Sigmoid colon (tissue), 7 donors: ENCODE data around the gene RBBP9. TPM values are rescaled to one million over a fixed set of nuclear protein-coding genes. Genes with fewer than 3 reads are reported as not detected.
A peak's percentile ranks its signal among the peaks of the same experiment; 100 is the strongest.

Experiments
- DNase-seq: peaks from one replicate; pipeline ENCODE4 v3.0.0-alpha.2; 2019
- H3K27ac ChIP-seq, 4 donors: fragments of 200-600 bp; sonication (generic); one replicate each; pipeline ENCODE4 v1.5.1; 2016 to 2019; ENCODE audit warnings: mild to moderate bottlenecking in 1 of 4
- H3K27me3 ChIP-seq, 3 donors: fragments of 200-600 bp; sonication (generic); one replicate each; pipeline ENCODE4 v1.5.1; 2019; ENCODE audit warnings: mild to moderate bottlenecking in 1 of 3
- H3K36me3 ChIP-seq, 4 donors: fragments of 200-600 bp; sonication (generic); one replicate each; pipeline ENCODE4 v1.5.1; 2016 to 2019
- H3K4me1 ChIP-seq, 4 donors: fragments of 200-600 bp; sonication (generic); one replicate each; pipeline ENCODE4 v1.5.1; 2017 to 2019
- H3K4me3 ChIP-seq, 4 donors: fragments of 200-600 bp; sonication (generic); one replicate each; pipeline ENCODE4 v1.5.1; 2017 to 2019; ENCODE audit warnings: mild to moderate bottlenecking in 2 of 4, moderate library complexity in 1 of 4
- H3K9me3 ChIP-seq, 4 donors: fragments of 200-600 bp in 3 of 4; sonication (generic) in 3 of 4; one replicate each; pipeline versions ENCODE4 v1.5.1 to v1.6.1; 2013 to 2019
- CTCF ChIP-seq, 4 experiments: fragments of 450-650 bp in 3 of 4; fragments of 200-600 bp in 1 of 4; IDR thresholded peaks; one replicate each; pipeline ENCODE4 v1.5.1; 2016 to 2019; ENCODE audit warnings: antibody characterized with exemption in 4 of 4, mild to moderate bottlenecking in 3 of 4, moderate library complexity in 2 of 4
- EP300 ChIP-seq, 4 donors: sonication (generic); formaldehyde crosslinking; IDR thresholded peaks; one replicate each; pipeline ENCODE4 v1.6.1; 2017; ENCODE audit warnings: antibody characterized with exemption in 4 of 4
- POLR2A ChIP-seq, 2 donors: fragments of 450-650 bp; IDR thresholded peaks; one replicate each; pipeline ENCODE4 v1.6.1; 2016; ENCODE audit warnings: antibody characterized with exemption in 2 of 2, mild to moderate bottlenecking in 2 of 2, moderate library complexity in 2 of 2
- POLR2AphosphoS5 ChIP-seq, 4 donors: sonication (generic); formaldehyde crosslinking; IDR thresholded peaks; one replicate each; pipeline ENCODE4 v1.6.1; 2017; ENCODE audit warnings: antibody characterized with exemption in 4 of 4
- WGBS, 2 donors: extraction: QIAGEN DNeasy Blood & Tissue Kit; methylation state at CpG; one replicate each; pipeline ENCODE4 v1.1.7; 2013; 5-methylcytosine and 5-hydroxymethylcytosine counted together
- intact Hi-C: fragments of 100-400 bp; cut with DNase I; formaldehyde crosslinking; loops from one replicate; pipeline ENCODE4 v1.15.1; 2023
- polyA plus RNA-seq, 3 donors: library from polyadenylated mRNA; stranded (reverse); fragments of 200-250 nt; gene quantifications; one replicate each; pipeline ENCODE4 v1.2.3, GENCODE V29; 2013
- total RNA-seq, 4 donors: library from RNA; depleted of rRNA; stranded (reverse); fragments of >200 nt; gene quantifications; one replicate each; pipeline ENCODE4 v1.1.0, GENCODE V29; 2016
- donor health status: healthy with polysubstance abuse.
- donor health status: Bipolar disorder and iron deficiency.
- donor health status: healthy.

RBBP9 gene
- total and polyA plus RNA-seq, 7 donors = 5.4 to 23.5 (median 11.1) TPM

DNA sequence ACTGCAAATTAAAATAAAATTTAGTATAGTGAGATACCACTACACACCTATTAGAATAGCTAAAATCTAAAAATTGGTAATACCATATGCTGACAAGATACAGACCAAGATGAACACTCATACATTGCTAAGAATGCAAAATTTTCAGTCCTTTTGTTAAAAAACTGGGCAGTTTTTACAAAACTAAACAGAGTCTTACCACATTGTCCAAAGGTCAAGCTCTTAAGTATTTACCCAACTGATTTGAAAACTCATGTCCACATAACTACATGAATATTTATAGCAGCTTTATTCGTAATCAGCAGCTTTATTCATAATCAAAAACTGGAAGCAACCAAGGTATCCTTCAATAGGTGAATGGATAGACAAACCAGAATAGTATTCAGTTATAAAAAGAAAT is 19.8 kb downstream of the RBBP9 start:
- Histone ChIP-seq H3K9me3 (no peaks in the 10 kb centered on the region), H3K4me1 (no peaks in the 10 kb centered on the region), H3K4me3 (no peak overlapping the region), H3K27ac (no peak overlapping the region), H3K36me3 (peaks cover 2 to 90% (median 26%) of the 10 kb centered on the region in 4 donors), H3K27me3 (no peaks in the 10 kb centered on the region)
- WGBS, 2 donors = 87 to 97% methylated on average over 1 of the region's 1 CpG
- TF ChIP-seq CTCF (IDR thresholded peaks at IDR 0.05) (no peak), POLR2AphosphoS5 (IDR thresholded peaks at IDR 0.05) (no peak), POLR2A (IDR thresholded peaks at IDR 0.05) (no peak), EP300 (IDR thresholded peaks at IDR 0.05) (no peak)
- intact Hi-C loops = no loop called here
- DNase-seq = no peak

DNA sequence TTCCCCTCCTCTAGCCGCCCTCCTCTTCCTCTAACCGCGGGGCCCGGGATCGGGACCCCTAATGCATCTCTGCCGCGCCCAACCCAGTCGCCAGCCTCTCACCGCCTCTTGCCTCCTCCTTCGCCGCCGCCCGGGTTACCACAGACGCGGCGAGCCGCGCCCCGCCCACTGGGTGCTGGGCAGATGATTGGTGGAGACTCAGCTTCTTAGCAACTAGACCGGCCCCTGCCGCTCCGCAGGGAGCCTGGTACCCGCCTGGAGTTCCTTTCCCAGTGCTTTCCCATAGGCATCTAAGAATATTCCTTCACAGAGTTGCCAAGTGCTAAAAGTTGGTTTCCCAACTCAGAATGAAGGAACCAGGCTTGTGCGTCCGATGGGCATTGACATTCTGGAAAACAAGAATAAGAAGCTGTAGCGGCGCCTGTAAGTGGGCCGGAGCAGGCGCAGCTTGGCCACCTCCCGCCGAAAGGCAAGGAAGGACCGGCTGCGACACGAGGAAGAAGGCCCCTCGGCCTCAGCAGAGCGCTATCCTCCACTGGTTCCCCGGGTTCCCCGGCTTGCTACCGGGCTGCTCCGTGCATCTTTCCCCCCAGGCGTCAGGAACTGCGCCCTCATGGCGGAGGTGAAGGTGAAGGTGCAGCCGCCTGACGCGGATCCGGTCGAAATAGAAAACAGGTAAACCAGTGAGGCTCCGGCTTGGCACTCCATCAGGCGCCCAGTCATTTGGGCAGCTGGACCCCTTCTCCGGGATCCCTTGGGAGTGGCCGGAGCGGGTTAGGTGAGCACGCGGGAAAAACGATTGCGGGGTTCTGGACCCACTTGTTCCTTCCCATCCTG is 29.9 kb downstream of the RBBP9 start, which contains the start of the genes DZANK1 and POLR3F:
TSS of gene DZANK1 (minus strand) at position 137 of the 837 bp plus-strand sequence. CDS start 1,672 bp downstream, outside the sequence.
TSS of gene POLR3F (plus strand) at position 497 of the 837 bp plus-strand sequence. CDS start at position 614, 117 bp downstream.
- Histone ChIP-seq H3K9me3 (no peaks in the 10 kb centered on the region), H3K36me3 (peaks cover 0 to 26% (median 5%) of the 10 kb centered on the region in 4 donors), H3K4me3 (peak within 1 kb of the TSS; percentile 66 to 86 (median 82)), H3K4me1 (peaks cover 0 to 21% (median 15%) of the 10 kb centered on the region in 4 donors), H3K27ac (peak within 1 kb of the TSS; percentile 80 to 86 (median 82)), H3K27me3 (no peaks in the 10 kb centered on the region)
- intact Hi-C loops = loop anchor here (5.0 to 10.0 kb wide), 6 partner anchors 40 to 1740 kb away; partner anchors contain the start of genes KAT14, PET117, SEC23B and SMIM26
- peak in 1 of 2 donors; percentile 18 for TF ChIP-seq POLR2A (IDR thresholded peaks at IDR 0.05)
- TF ChIP-seq CTCF (IDR thresholded peaks at IDR 0.05) = no peak
- TF ChIP-seq POLR2AphosphoS5 (IDR thresholded peaks at IDR 0.05) = peak; percentile 73 to 86 (median 78)
- no peak for TF ChIP-seq EP300 (IDR thresholded peaks at IDR 0.05)
- DNase-seq = peak; percentile 96
- 0% methylated on average over 57 of the region's 57 CpGs for WGBS, 2 donors

- intact Hi-C loops = loop anchor here (5.0 to 10.0 kb wide), 6 partner anchors 41 to 1739 kb away; partner anchors contain the start of genes KAT14, PET117, SEC23B and SMIM26
- Histone ChIP-seq H3K4me3 (peak overlapping the region; percentile 66 to 86 (median 82)), H3K27me3 (no peaks in the 10 kb centered on the region), H3K27ac (peak overlapping the region; percentile 80 to 86 (median 82)), H3K4me1 (peaks cover 0 to 21% (median 15%) of the 10 kb centered on the region in 4 donors), H3K36me3 (peaks cover 0 to 20% (median 5%) of the 10 kb centered on the region in 4 donors), H3K9me3 (no peaks in the 10 kb centered on the region)
- no peak for DNase-seq
- WGBS, 2 donors = 0 to 1% methylated on average over 15 of the region's 15 CpGs
- no peak for TF ChIP-seq CTCF (IDR thresholded peaks at IDR 0.05)
- no peak for TF ChIP-seq EP300 (IDR thresholded peaks at IDR 0.05)
- no peak for TF ChIP-seq POLR2AphosphoS5 (IDR thresholded peaks at IDR 0.05)
- TF ChIP-seq POLR2A (IDR thresholded peaks at IDR 0.05) = no peak
Observed at GRCh38 chr20:18466574-18466893, 30.5 kb downstream of the RBBP9 start.

DNA sequence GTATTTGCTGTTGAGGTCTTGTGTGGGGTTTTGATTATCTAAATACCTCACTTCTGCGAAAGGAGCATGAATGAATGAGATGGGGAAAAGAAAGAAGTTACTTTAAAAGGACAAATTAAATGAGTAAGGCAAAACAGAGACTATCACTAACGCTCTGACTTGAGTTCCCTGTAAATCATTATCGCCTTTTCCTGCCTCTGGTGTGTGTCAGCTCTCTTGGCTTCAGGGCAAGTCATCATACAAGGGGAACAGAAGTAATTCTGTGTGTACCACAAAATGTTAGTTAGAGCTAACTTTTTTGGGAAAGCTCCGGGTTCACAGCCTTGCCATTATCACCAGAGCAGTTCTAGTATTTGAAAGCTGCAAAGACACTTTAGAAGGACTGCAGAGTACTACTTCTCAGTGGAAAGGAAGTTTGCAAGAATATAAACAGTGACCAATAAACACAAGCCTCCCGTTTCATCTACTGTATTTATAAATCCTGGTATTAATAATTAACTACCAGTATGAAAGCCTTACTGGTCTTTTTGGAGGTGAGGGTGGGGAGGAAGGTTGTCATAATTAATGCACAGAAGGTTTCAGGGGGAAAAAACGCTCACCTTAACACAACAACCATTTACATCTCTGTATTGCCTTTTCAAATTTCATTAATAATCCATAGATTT is 31.4 kb downstream of the RBBP9 start:
- no peaks in the 10 kb centered on the region for H3K27me3 ChIP-seq

More for the DNA sequence above, 31.4 kb downstream of the RBBP9 start:
- TF ChIP-seq POLR2A (IDR thresholded peaks at IDR 0.05) (no peak), CTCF (IDR thresholded peaks at IDR 0.05) (no peak), POLR2AphosphoS5 (IDR thresholded peaks at IDR 0.05) (no peak), EP300 (IDR thresholded peaks at IDR 0.05) (no peak)
- DNase-seq = no peak
- H3K9me3 ChIP-seq = no peaks in the 10 kb centered on the region
- no peak overlapping the region for H3K27ac ChIP-seq
- H3K4me1 ChIP-seq = peaks cover 0 to 21% (median 15%) of the 10 kb centered on the region in 4 donors
- no peak overlapping the region for H3K4me3 ChIP-seq
- H3K36me3 ChIP-seq = peaks cover 0 to 12% (median 5%) of the 10 kb centered on the region in 4 donors
- intact Hi-C loops = loop anchor here (5.0 to 10.0 kb wide), 6 partner anchors 42 to 1738 kb away; partner anchors contain the start of genes KAT14, PET117, SEC23B and SMIM26
- WGBS, 2 donors = 39 to 60% methylated on average over 6 of the region's 6 CpGs
